Hepatocyte (in vitro differentiated cells): Measurements from ENCODE around the gene ABCC3. TPM values are rescaled to one million over a fixed set of nuclear protein-coding genes. Genes with fewer than 3 reads are reported as not detected.

Experiments used
- DNase-seq: peaks from one replicate; pipeline ENCODE4 v3.0.0-alpha.2; 2016; ENCODE audit warnings: low spot score
- H2AFZ ChIP-seq: fragments of 200-600 bp; sonication (generic); 2 replicates; pipeline ENCODE4 v1.6.0; 2016; ENCODE audit warnings: antibody characterized with exemption, mild to moderate bottlenecking
- H3K27ac ChIP-seq: fragments of 200-600 bp; sonication (generic); 2 replicates; pipeline ENCODE4 v1.5.1; 2016; ENCODE audit warnings: mild to moderate bottlenecking
- H3K27me3 ChIP-seq: fragments of 200-600 bp; sonication (generic); 2 replicates; pipeline ENCODE4 v1.6.1; 2016
- H3K36me3 ChIP-seq: fragments of 200-600 bp; sonication (generic); replicated peaks from 2 replicates; pipeline ENCODE4 v1.5.1; 2016; ENCODE audit warnings: low read depth; ENCODE audit not compliant: insufficient read depth
- H3K4me1 ChIP-seq: fragments of 200-600 bp; sonication (generic); 2 replicates; pipeline ENCODE4 v1.5.1; 2016; ENCODE audit warnings: mild to moderate bottlenecking, moderate library complexity; ENCODE audit not compliant: insufficient read depth
- H3K4me2 ChIP-seq: fragments of 200-600 bp; sonication (generic); 2 replicates; pipeline ENCODE4 v1.6.0; 2016
- H3K4me3 ChIP-seq: fragments of 200-600 bp; sonication (generic); 2 replicates; pipeline ENCODE4 v1.5.1; 2016; ENCODE audit warnings: mild to moderate bottlenecking
- H3K79me2 ChIP-seq: fragments of 200-600 bp; sonication (generic); 2 replicates; pipeline ENCODE4 v1.6.0; 2017; ENCODE audit warnings: mild to moderate bottlenecking
- H3K9me2 ChIP-seq: fragments of 200-600 bp; sonication (generic); replicated peaks from 2 replicates; pipeline ENCODE4 v1.6.0; 2017; ENCODE audit warnings: mild to moderate bottlenecking; ENCODE audit not compliant: insufficient read depth
- H3K9me3 ChIP-seq: fragments of 200-600 bp; sonication (generic); 2 replicates; pipeline ENCODE4 v1.5.1; 2016; ENCODE audit warnings: low read depth, mild to moderate bottlenecking
- H4K20me1 ChIP-seq: fragments of 200-600 bp; sonication (generic); 2 replicates; pipeline ENCODE4 v1.6.0; 2016; ENCODE audit warnings: mild to moderate bottlenecking; ENCODE audit not compliant: insufficient read depth, poor library complexity, severe bottlenecking
- CTCF ChIP-seq: fragments of 200-600 bp; sonication (generic); IDR thresholded peaks from 2 replicates; pipeline ENCODE4 v1.5.1; 2016; ENCODE audit warnings: antibody characterized with exemption, mild to moderate bottlenecking; ENCODE audit not compliant: poor library complexity
- EZH2 ChIP-seq: fragments of 200-600 bp; sonication (generic); IDR thresholded peaks from 2 replicates; pipeline ENCODE4 v1.6.1; 2016; ENCODE audit warnings: antibody characterized with exemption, mild to moderate bottlenecking, borderline replicate concordance
- EZH2phosphoT487 ChIP-seq: fragments of 200-600 bp; sonication (generic); IDR thresholded peaks from one replicate; pipeline ENCODE4 v1.6.1; 2018; ENCODE audit warnings: antibody characterized with exemption, mild to moderate bottlenecking, low read depth, moderate library complexity; ENCODE audit not compliant: unreplicated experiment, severe bottlenecking
- WGBS: methylation state at CpG from one replicate; pipeline ENCODE4 v1.1.6; 2016; ENCODE audit warnings: low lambda C conversion rate; ENCODE audit errors: missing lambda C conversion rate; 5-methylcytosine and 5-hydroxymethylcytosine counted together
- polyA plus RNA-seq: library from polyadenylated mRNA; unstranded; fragments of >200 nt; fragmentation: Nextera tagmentation; extraction: Ambion mirVana; gene quantifications from 2 replicates; pipeline ENCODE4 v1.2.1, GENCODE V29; 2016
- total RNA-seq: library from RNA; depleted of rRNA; stranded (reverse); fragments of >200 nt; gene quantifications from 2 replicates; pipeline ENCODE4 v1.2.3, GENCODE V29; 2014

ABCC3 gene
- total and polyA plus RNA-seq, 2 experiments from 2014 or later, result 16.9 to 18.1 TPM

- Histone ChIP-seq H3K9me2 (no peaks in the 10 kb centered on the region), H3K4me2 (no peak overlapping the region), H3K4me3 (no peak overlapping the region), H3K4me1 (peaks cover 25% of the 10 kb centered on the region), H3K36me3 (no peaks in the 10 kb centered on the region), H4K20me1 (no peaks in the 10 kb centered on the region), H3K79me2 (no peaks in the 10 kb centered on the region), H3K27me3 (no peaks in the 10 kb centered on the region), H2AFZ (no peak overlapping the region), H3K9me3 (no peaks in the 10 kb centered on the region), H3K27ac (peak overlapping the region; percentile 17)
- DNase-seq, result no peak
- WGBS, result 85% methylated on average over 11 of the region's 11 CpGs
- TF ChIP-seq EZH2, result no peak
- no peak for TF ChIP-seq EZH2phosphoT487
- TF ChIP-seq CTCF, result no peak
Measured at GRCh38 chr17:50594128-50594823, 40.4 kb upstream of the ABCC3 start.

- Histone ChIP-seq H3K9me3 (no peaks in the 10 kb centered on the region), H2AFZ (no peak overlapping the region)
- 94% methylated on average over 20 of the region's 21 CpGs for WGBS
Measured at GRCh38 chr17:50594892-50595291, 39.8 kb upstream of the ABCC3 start.

GRCh38 chr17:50596191-50597037 is 38.3 kb upstream of the ABCC3 start:
- H3K36me3 ChIP-seq, result no peaks in the 10 kb centered on the region
- H4K20me1 ChIP-seq, result no peaks in the 10 kb centered on the region
- no peak overlapping the region for H3K27ac ChIP-seq
- H3K4me2 ChIP-seq, result no peak overlapping the region
- peak; percentile 37 for DNase-seq
- no peaks in the 10 kb centered on the region for H3K27me3 ChIP-seq
- H2AFZ ChIP-seq, result no peak overlapping the region
- 81% methylated on average over 33 of the region's 34 CpGs for WGBS
- H3K9me2 ChIP-seq, result no peaks in the 10 kb centered on the region
- peaks cover 18% of the 10 kb centered on the region for H3K4me1 ChIP-seq
- H3K4me3 ChIP-seq, result no peak overlapping the region
- H3K79me2 ChIP-seq, result no peaks in the 10 kb centered on the region
- TF ChIP-seq CTCF, result peak; percentile 24
- TF ChIP-seq EZH2phosphoT487, result no peak
- TF ChIP-seq EZH2, result no peak
- no peaks in the 10 kb centered on the region for H3K9me3 ChIP-seq

More at GRCh38 chr17:50594892-50595291, 39.8 kb upstream of the ABCC3 start:
- no peaks in the 10 kb centered on the region for H4K20me1 ChIP-seq
- no peak overlapping the region for H3K4me2 ChIP-seq
- DNase-seq, result no peak
- H3K79me2 ChIP-seq, result no peaks in the 10 kb centered on the region
- H3K27ac ChIP-seq, result no peak overlapping the region
- no peak overlapping the region for H3K4me3 ChIP-seq
- no peaks in the 10 kb centered on the region for H3K27me3 ChIP-seq
- H3K4me1 ChIP-seq, result peaks cover 22% of the 10 kb centered on the region
- no peak for TF ChIP-seq EZH2phosphoT487
- no peaks in the 10 kb centered on the region for H3K36me3 ChIP-seq
- H3K9me2 ChIP-seq, result no peaks in the 10 kb centered on the region

- H3K4me2 ChIP-seq, result no peak overlapping the region
- H3K27me3 ChIP-seq, result no peaks in the 10 kb centered on the region
- DNase-seq, result no peak
- H3K36me3 ChIP-seq, result no peaks in the 10 kb centered on the region
- H2AFZ ChIP-seq, result no peak overlapping the region
- H3K9me3 ChIP-seq, result no peaks in the 10 kb centered on the region
- H3K79me2 ChIP-seq, result no peaks in the 10 kb centered on the region
- H3K27ac ChIP-seq, result no peak overlapping the region
- no peaks in the 10 kb centered on the region for H4K20me1 ChIP-seq
- 89% methylated on average over 5 of the region's 5 CpGs for WGBS
- H3K9me2 ChIP-seq, result no peaks in the 10 kb centered on the region
- TF ChIP-seq CTCF, result no peak
- no peak for TF ChIP-seq EZH2
- no peak for TF ChIP-seq EZH2phosphoT487
- H3K4me1 ChIP-seq, result peaks cover 16% of the 10 kb centered on the region
- H3K4me3 ChIP-seq, result no peak overlapping the region
Measured at GRCh38 chr17:50598487-50598886, 36.2 kb upstream of the ABCC3 start.
